NT2/D1 (cell line): ENCODE data around the gene PDHB.

Experiments
- DNase-seq: peaks from one replicate; pipeline ENCODE4 v3.0.0-alpha.2; 2011; ENCODE audit warnings: low read depth, low spot score
- H3K27me3 ChIP-seq: 2 replicates; pipeline ENCODE4 v1.6.0; 2011; ENCODE audit warnings: mild to moderate bottlenecking; ENCODE audit not compliant: insufficient read length, insufficient read depth
- H3K36me3 ChIP-seq: 2 replicates; pipeline ENCODE4 v1.6.1; 2011; ENCODE audit warnings: mild to moderate bottlenecking, low read length, mixed read lengths; ENCODE audit not compliant: insufficient read depth, insufficient read length
- H3K4me1 ChIP-seq: 2 replicates; pipeline ENCODE4 v1.5.1; 2011; ENCODE audit not compliant: insufficient read depth, insufficient read length
- H3K4me3 ChIP-seq: 2 replicates; pipeline ENCODE4 v1.5.1; 2011; ENCODE audit warnings: low read depth; ENCODE audit not compliant: insufficient read length
- H3K9ac ChIP-seq: 2 replicates; pipeline ENCODE4 v1.6.0; 2011; ENCODE audit warnings: low read depth; ENCODE audit not compliant: insufficient read length
- H3K9me3 ChIP-seq: 2 replicates; pipeline ENCODE4 v1.5.1; 2011; ENCODE audit warnings: mild to moderate bottlenecking, low read length; ENCODE audit not compliant: insufficient read depth
- SUZ12 ChIP-seq: IDR thresholded peaks from 2 replicates; pipeline ENCODE4 v1.6.1; 2011; ENCODE audit not compliant: insufficient read length, insufficient read depth; ENCODE audit errors: extremely low read depth
- YY1 ChIP-seq: IDR thresholded peaks from 2 replicates; pipeline ENCODE4 v1.6.1; 2011; ENCODE audit not compliant: insufficient read length, insufficient read depth
- ZNF274 ChIP-seq: IDR thresholded peaks from 2 replicates; pipeline ENCODE4 v1.6.1; 2011; ENCODE audit warnings: mild to moderate bottlenecking, low read depth, low read length

PDHB gene

DNA sequence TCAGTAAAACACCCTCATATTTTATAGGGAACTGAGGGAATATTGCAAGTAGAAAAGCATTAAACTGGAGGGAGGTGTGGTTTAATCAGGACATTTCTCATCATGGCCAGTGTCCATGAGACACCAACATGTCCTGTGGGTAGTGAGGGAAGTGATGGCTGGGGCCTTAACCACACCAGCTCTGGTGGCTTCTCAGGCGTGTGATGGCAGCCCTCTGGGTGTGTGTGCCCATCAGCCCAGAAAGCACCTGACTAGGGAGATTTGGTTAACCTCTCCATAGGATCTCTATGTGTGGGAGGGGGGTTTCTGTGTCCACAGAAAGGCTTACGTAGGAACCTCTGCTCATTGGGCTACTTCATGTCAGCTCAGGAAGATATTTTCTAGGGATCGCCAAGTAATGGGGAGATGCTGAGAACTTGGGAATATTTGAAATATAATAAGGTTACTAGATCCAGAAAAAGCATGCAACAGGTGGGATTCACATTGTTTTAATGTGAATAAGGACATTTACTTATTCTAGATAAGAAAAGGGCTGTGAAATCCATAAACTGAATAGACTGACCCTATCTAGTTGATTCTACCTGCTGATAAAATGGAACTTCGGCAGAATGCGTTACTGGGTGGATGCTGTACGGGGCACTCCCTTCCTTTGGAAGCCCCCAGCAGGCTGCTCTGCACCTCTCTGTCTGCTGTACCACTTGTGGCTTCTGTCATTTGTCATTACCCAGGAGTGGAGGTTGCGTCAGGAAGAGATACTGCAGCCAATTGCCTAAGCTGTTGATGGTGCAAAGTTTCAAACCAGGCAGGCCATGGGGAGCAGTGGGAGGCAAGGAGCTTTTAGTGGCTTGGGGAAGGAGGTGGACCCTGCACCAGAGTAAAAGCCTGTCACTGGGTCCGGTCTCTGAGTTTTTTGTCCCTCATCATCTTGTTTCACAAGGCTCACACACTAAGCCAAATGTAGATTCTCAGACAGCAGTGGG, 21.5 kb downstream of the PDHB start:
- no peak for TF ChIP-seq ZNF274
- Histone ChIP-seq H3K4me1 (peaks cover 9% of the 10 kb centered on the region), H3K9ac (no peak overlapping the region), H3K4me3 (no peak overlapping the region), H3K9me3 (no peaks in the 10 kb centered on the region), H3K36me3 (peaks cover 7% of the 10 kb centered on the region), H3K27me3 (no peaks in the 10 kb centered on the region)
- DNase-seq: no peak

DNA sequence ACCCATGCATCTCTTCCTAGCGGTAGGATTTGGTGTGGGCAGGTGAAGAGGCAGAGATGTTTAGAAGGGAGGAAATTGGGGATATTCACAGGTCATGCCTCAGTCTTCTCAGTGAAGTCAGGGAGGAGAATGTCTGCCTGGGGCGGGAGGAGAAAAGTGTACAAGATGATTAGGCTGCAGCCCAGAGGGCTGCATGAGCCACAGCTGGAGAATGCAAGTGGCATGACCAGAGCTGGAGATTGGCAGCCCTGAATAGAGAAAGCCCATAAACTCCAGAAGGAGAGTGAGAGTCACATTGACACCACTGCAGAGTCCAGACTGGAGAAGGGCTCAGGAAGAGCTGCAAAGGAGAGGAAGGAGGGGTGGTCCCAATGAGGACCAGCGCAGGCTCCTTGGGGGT, 22.6 kb downstream of the PDHB start:
- no peak for DNase-seq
- no peak for TF ChIP-seq SUZ12
- TF ChIP-seq YY1: no peak
- no peak for TF ChIP-seq ZNF274
- Histone ChIP-seq H3K9ac (no peak overlapping the region), H3K4me1 (peaks cover 4% of the 10 kb centered on the region), H3K27me3 (no peaks in the 10 kb centered on the region), H3K36me3 (peaks cover 7% of the 10 kb centered on the region), H3K9me3 (no peaks in the 10 kb centered on the region), H3K4me3 (no peak overlapping the region)

GRCh38 chr3:58409663-58410062, 24.0 kb downstream of the PDHB start:
- H3K4me3 ChIP-seq: no peak overlapping the region
- TF ChIP-seq SUZ12 (no peak), ZNF274 (no peak), YY1 (no peak)
- no peaks in the 10 kb centered on the region for H3K9me3 ChIP-seq
- H3K4me1 ChIP-seq: peaks cover 4% of the 10 kb centered on the region
- no peak for DNase-seq
- H3K9ac ChIP-seq: no peak overlapping the region
- no peaks in the 10 kb centered on the region for H3K27me3 ChIP-seq
- peaks cover 7% of the 10 kb centered on the region for H3K36me3 ChIP-seq

DNA sequence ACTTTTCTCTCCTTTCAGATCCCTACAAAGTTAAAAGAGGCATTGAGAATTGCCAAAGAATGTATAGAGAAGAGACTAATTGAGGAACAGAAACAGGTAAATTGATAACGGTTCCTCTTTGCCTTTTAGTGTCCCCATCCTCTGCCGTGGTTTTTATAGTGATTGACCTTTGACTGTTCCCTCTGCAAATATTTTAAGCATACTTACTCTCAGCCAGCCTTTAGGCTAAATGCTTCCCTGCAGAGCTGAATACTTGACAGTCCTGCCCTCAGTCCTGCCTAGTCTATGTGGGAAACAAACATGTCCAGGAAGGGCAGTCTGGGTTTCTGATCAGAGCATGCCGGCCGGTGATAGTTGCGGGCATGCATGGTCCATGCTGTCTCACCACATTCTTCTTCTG, 24.7 kb downstream of the PDHB start:
- Histone ChIP-seq H3K36me3 (peaks cover 7% of the 10 kb centered on the region), H3K4me1 (peaks cover 7% of the 10 kb centered on the region), H3K9ac (no peak overlapping the region)

GRCh38 chr3:58404396-58404795, 29.2 kb downstream of the PDHB start:
- Histone ChIP-seq H3K9me3 (no peaks in the 10 kb centered on the region), H3K27me3 (no peaks in the 10 kb centered on the region), H3K36me3 (peaks cover 2% of the 10 kb centered on the region), H3K4me3 (no peak overlapping the region), H3K9ac (no peak overlapping the region), H3K4me1 (peaks cover 7% of the 10 kb centered on the region)
- no peak for DNase-seq
- no peak for TF ChIP-seq SUZ12
- no peak for TF ChIP-seq ZNF274
- no peak for TF ChIP-seq YY1

More for the DNA sequence above, 24.7 kb downstream of the PDHB start:
- no peak for TF ChIP-seq ZNF274
- no peak for TF ChIP-seq SUZ12
- no peak for TF ChIP-seq YY1
- no peak for DNase-seq
- no peak overlapping the region for H3K4me3 ChIP-seq
- H3K9me3 ChIP-seq: no peaks in the 10 kb centered on the region
- H3K27me3 ChIP-seq: no peaks in the 10 kb centered on the region

DNA sequence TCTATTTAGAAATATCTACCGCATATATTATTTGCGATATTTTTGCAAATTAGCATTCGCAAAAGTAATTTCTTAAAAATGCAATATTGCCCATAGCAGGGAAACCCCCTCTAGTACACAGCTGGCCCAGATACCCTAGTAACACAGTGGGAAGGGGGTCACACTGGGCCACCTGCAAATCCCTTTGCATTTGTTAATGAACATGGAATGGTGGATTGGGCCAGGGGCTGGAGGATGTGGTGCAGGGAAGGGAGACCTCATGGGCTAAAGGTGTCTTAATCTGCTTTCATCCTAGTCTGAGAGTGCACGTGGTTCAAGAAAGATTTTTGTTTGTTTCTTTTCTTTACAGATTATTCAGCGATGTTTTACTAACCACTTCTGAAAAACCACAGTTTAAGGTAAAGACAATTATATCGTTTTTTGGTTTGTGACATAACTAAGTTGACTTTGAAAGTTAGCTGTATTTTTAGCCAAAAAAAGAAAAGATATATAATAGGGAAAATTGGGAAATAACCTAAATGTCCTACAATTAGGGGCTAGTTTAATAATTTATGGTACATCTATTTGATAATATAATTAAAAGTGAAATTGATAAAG, 30.0 kb downstream of the PDHB start:
- no peak for DNase-seq
- Histone ChIP-seq H3K27me3 (no peaks in the 10 kb centered on the region), H3K9me3 (no peaks in the 10 kb centered on the region), H3K36me3 (peaks cover 6% of the 10 kb centered on the region), H3K4me3 (no peak overlapping the region), H3K4me1 (peaks cover 7% of the 10 kb centered on the region), H3K9ac (no peak overlapping the region)
- TF ChIP-seq SUZ12 (no peak), YY1 (no peak), ZNF274 (no peak)

GRCh38 chr3:58398669-58399333, 34.8 kb downstream of the PDHB start:
- H3K27me3 ChIP-seq: no peaks in the 10 kb centered on the region
- no peak for TF ChIP-seq ZNF274
- TF ChIP-seq YY1: no peak
- TF ChIP-seq SUZ12: no peak
- no peaks in the 10 kb centered on the region for H3K9me3 ChIP-seq
- H3K9ac ChIP-seq: no peak overlapping the region
- H3K36me3 ChIP-seq: peaks cover 16% of the 10 kb centered on the region
- peaks cover 7% of the 10 kb centered on the region for H3K4me1 ChIP-seq
- H3K4me3 ChIP-seq: no peak overlapping the region
- no peak for DNase-seq
